Right lobe of liver (tissue), 6 donors: ENCODE measurements around the gene TBC1D13. TPM values are rescaled to one million over a fixed set of nuclear protein-coding genes. Genes with fewer than 3 reads are reported as not detected.

Source experiments
- ATAC-seq, 4 donors: fragments of 200-7000 bp; cut with Tn5 transposase; one replicate each; pipeline ENCODE4 v1.9.1; 2020; ENCODE audit warnings: mild to moderate bottlenecking in 4 of 4, moderate library complexity in 4 of 4
- DNase-seq, 3 donors: peaks; one replicate each; pipeline ENCODE4 v3.0.0-alpha.2; 2020
- H3K27ac ChIP-seq, 3 donors: fragments of 200-600 bp; one replicate each; pipeline ENCODE4 v1.8.0; 2022
- H3K27me3 ChIP-seq, 2 donors: fragments of 200-600 bp; one replicate each; pipeline ENCODE4 v1.8.0; 2022
- H3K36me3 ChIP-seq, 4 donors: fragments of 200-600 bp; sonication (generic) in 1 of 4; one replicate each; pipeline versions ENCODE4 v1.5.1 to v1.8.0; 2017 to 2022; ENCODE audit warnings: control low read depth in 1 of 4
- H3K4me1 ChIP-seq, 4 donors: fragments of 200-600 bp; sonication (generic) in 1 of 4; one replicate each; pipeline versions ENCODE4 v1.5.1 to v1.8.0; 2017 to 2022; ENCODE audit warnings: control low read depth in 1 of 4
- H3K4me3 ChIP-seq, 3 donors: fragments of 200-600 bp; one replicate each; pipeline ENCODE4 v1.8.0; 2022
- H3K9me3 ChIP-seq, 4 donors: fragments of 200-600 bp; sonication (generic) in 1 of 4; one replicate each; pipeline versions ENCODE4 v1.5.1 to v1.8.0; 2017 to 2022; ENCODE audit warnings: control low read depth in 1 of 4
- CTCF ChIP-seq, 4 donors: fragments of 200-600 bp in 3 of 4; fragments of 450-650 bp in 1 of 4; IDR thresholded peaks; one replicate each; pipeline versions ENCODE4 v1.5.1 to v1.8.0; 2016 to 2022; ENCODE audit warnings: antibody characterized with exemption in 4 of 4, mild to moderate bottlenecking in 2 of 4
- POLR2A ChIP-seq: fragments of 450-650 bp; IDR thresholded peaks from one replicate; pipeline ENCODE4 v1.6.1; 2017; ENCODE audit warnings: antibody characterized with exemption, mild to moderate bottlenecking
- WGBS: methylation state at CpG from one replicate; pipeline ENCODE4 v1.1.6; 2018; ENCODE audit warnings: low coverage, low lambda C conversion rate; ENCODE audit not compliant: insufficient coverage; ENCODE audit errors: missing lambda C conversion rate; 5-methylcytosine and 5-hydroxymethylcytosine counted together
- intact Hi-C, 2 donors: fragments of 100-400 bp; cut with DNase I; formaldehyde crosslinking; loops; one replicate each; pipeline versions ENCODE4 v1.11.2 to v1.14.1; 2022
- total RNA-seq, 6 experiments: library from RNA; depleted of rRNA in 2 of 6; stranded (reverse); fragments of >200 nt in 2 of 6; fragmentation: NEBNext Ultra II Directional in 3 of 6; extraction: Animal tissue kit (Norgen Biotek cat#: 25700) in 3 of 6; gene quantifications; one replicate each; pipeline versions ENCODE4 v1.1.0 to v1.2.4, GENCODE V29; 2016 to 2023
- donor health status: DM: no; HTN: yes; CAD: no.
- donor health status: DM: no; HTN: no; CAD: no.
- donor health status: DM: no; HTN: no; CAD: no.
- donor health status: DM: no; HTN: yes; CAD: no.
- donor health status: DM: no; HTN: yes; CAD: no.

The TBC1D13 gene
- total RNA-seq, 6 experiments from 2014 or later: 7.3 to 16.0 (median 12.6) TPM

- Histone ChIP-seq H3K36me3 (peaks cover 0 to 51% (median 18%) of the 10 kb centered on the region in 4 donors), H3K9me3 (no peaks in the 10 kb centered on the region), H3K4me1 (no peaks in the 10 kb centered on the region), H3K27ac (no peak overlapping the region), H3K4me3 (no peak overlapping the region), H3K27me3 (no peaks in the 10 kb centered on the region)
- intact Hi-C loops: loop anchor here in 1 of 2 donors (10.0 kb wide), 1 partner anchor 63 kb away; no protein-coding TSS in a partner anchor
- 80% methylated on average over 1 of the region's 14 CpGs for WGBS
- no peak for DNase-seq
- ATAC-seq: peak in 1 of 4 donors; percentile 9
- TF ChIP-seq POLR2A (no peak), CTCF (IDR thresholded peaks at IDR 0.05) (no peak)
Observed at GRCh38 chr9:128807827-128808226, 20.8 kb downstream of the TBC1D13 start.

- Histone ChIP-seq H3K27me3 (no peaks in the 10 kb centered on the region), H3K4me1 (no peaks in the 10 kb centered on the region), H3K36me3 (peaks cover 0 to 43% (median 15%) of the 10 kb centered on the region in 4 donors), H3K9me3 (no peaks in the 10 kb centered on the region), H3K27ac (no peak overlapping the region), H3K4me3 (no peak overlapping the region)
- DNase-seq: no peak
- WGBS: 83% methylated on average over 1 of the region's 3 CpGs
- peak in 1 of 4 donors; percentile 5 for ATAC-seq
- TF ChIP-seq POLR2A (no peak), CTCF (IDR thresholded peaks at IDR 0.05) (no peak)
- intact Hi-C loops: loop anchor here in 1 of 2 donors (10.0 kb wide), 1 partner anchor 64 kb away; no protein-coding TSS in a partner anchor
Observed at GRCh38 chr9:128808543-128808942, 21.5 kb downstream of the TBC1D13 start.

DNA sequence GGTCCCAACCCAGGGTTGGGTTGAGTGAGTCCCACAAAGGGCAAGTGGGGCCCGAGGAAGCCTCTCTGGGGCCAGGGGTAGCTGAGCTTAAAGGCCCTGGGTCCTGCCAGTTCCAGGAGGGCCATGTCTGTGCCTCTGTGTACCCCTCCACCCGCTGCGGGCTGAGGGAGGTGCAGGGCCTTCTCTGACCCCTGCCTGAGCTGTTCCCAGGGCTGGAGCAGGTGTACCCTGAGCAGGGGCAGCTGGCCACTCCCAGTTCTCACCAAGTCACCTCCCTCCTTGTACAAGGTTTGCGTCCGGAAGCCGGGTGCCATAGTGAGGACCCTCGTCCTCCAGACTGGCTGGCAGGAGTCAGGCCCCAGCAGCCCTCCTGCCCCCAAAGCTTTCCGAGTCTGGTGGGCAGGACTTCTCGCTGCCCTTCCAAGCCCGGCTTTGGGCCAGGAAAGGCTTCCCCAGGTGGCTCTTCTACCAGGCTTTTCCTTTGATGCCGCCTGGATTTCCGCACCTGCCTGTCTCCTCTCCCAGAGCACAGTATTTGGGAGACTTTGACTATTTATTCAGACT, 22.1 kb downstream of the TBC1D13 start:
- intact Hi-C loops: loop anchor here in 1 of 2 donors (10.0 kb wide), 1 partner anchor 64 kb away; no protein-coding TSS in a partner anchor
- peak in 2 of 4 donors; percentile 26 to 40 for ATAC-seq
- H3K36me3 ChIP-seq: peaks cover 0 to 38% (median 12%) of the 10 kb centered on the region in 4 donors
- no peaks in the 10 kb centered on the region for H3K4me1 ChIP-seq
- 97% methylated on average over 6 of the region's 12 CpGs for WGBS
- no peaks in the 10 kb centered on the region for H3K9me3 ChIP-seq
- TF ChIP-seq POLR2A: no peak
- TF ChIP-seq CTCF (IDR thresholded peaks at IDR 0.05): no peak
- no peak for DNase-seq
- no peak overlapping the region for H3K27ac ChIP-seq
- H3K4me3 ChIP-seq: no peak overlapping the region
- H3K27me3 ChIP-seq: no peaks in the 10 kb centered on the region

GRCh38 chr9:128809831-128810230, 22.8 kb downstream of the TBC1D13 start:
- no peak for TF ChIP-seq CTCF (IDR thresholded peaks at IDR 0.05)
- DNase-seq: no peak
- Histone ChIP-seq H3K36me3 (peaks cover 0 to 32% (median 12%) of the 10 kb centered on the region in 4 donors), H3K9me3 (no peaks in the 10 kb centered on the region), H3K27ac (no peak overlapping the region), H3K27me3 (no peaks in the 10 kb centered on the region), H3K4me3 (no peak overlapping the region), H3K4me1 (no peaks in the 10 kb centered on the region)
- intact Hi-C loops: loop anchor here in 1 of 2 donors (10.0 kb wide), 1 partner anchor 65 kb away; no protein-coding TSS in a partner anchor
- WGBS: no CpG with 5 or more reads among the region's 2 CpGs
- ATAC-seq: peak in 2 of 4 donors; percentile 25 to 26
